H1 (cell line): ENCODE measurements around the gene ANKRD29. TPM values are rescaled to one million over a fixed set of nuclear protein-coding genes. Genes with fewer than 3 reads are reported as not detected.

Source experiments
- EGR1 ChIP-seq: IDR thresholded peaks from 2 replicates; pipeline ENCODE4 v1.6.1; 2011; ENCODE audit warnings: low read depth, low read length, borderline replicate concordance
- KDM1A ChIP-seq: fragments of 200-600, 300-600 bp; sonication (generic); IDR thresholded peaks from 2 replicates; pipeline ENCODE4 v1.7.1; 2016; ENCODE audit warnings: mild to moderate bottlenecking, low read length, borderline replicate concordance
- KDM5A ChIP-seq: fragments of 200-600 bp; IDR thresholded peaks from 2 replicates; pipeline ENCODE4 v1.7.1; 2012; ENCODE audit warnings: mild to moderate bottlenecking, low read length, inconsistent platforms, mixed read lengths
- POLR2AphosphoS5 ChIP-seq: IDR thresholded peaks from 2 replicates; pipeline ENCODE4 v1.6.1; 2011; ENCODE audit warnings: low read depth, low read length
- RXRA ChIP-seq: IDR thresholded peaks from 2 replicates; pipeline ENCODE4 v1.6.1; 2011; ENCODE audit warnings: low read depth, mild to moderate bottlenecking, low read length, moderate library complexity; ENCODE audit not compliant: insufficient read depth
- SP1 ChIP-seq: IDR thresholded peaks from 2 replicates; pipeline ENCODE4 v1.6.1; 2011; ENCODE audit warnings: low read depth, low read length
- polyA plus RNA-seq, 7 experiments: library from polyadenylated mRNA; depleted of rRNA in 3 of 7; stranded (reverse) in 5 of 7; unstranded in 2 of 7; fragments of >200 nt in 5 of 7; fragments of 200-250 nt in 2 of 7; gene quantifications; 1 replicate in 5 of 7; 2 replicates in 1 of 7; 4 replicates in 1 of 7; pipeline versions ENCODE4 v1.2.1 to v1.2.3, GENCODE V29; 2011 to 2013; ENCODE audit warnings: missing spikeins in 2 of 7, mixed read lengths in 2 of 7
- total RNA-seq: library from RNA; stranded (reverse); fragmentation: NEBNext Ultra II Directional; extraction: Animal tissue kit (Norgen Biotek cat#: 25700); gene quantifications from 2 replicates; pipeline ENCODE4 v1.2.1, GENCODE V29; 2021
- TF ChIP-seq, protein P1 (sequence below): fragments of 300-600 bp; sonication (generic); IDR thresholded peaks from 2 replicates; pipeline ENCODE4 v1.7.1; 2012; ENCODE audit warnings: low read length, moderate library complexity, mild to moderate bottlenecking, inconsistent platforms; ENCODE audit not compliant: insufficient replicate concordance

ANKRD29 gene
- total and polyA plus RNA-seq, 2 of the 8 experiments (the other 6 are each of a cell fraction or from before 2014, with no cell fraction given): 3.0 to 7.3 TPM

DNA sequence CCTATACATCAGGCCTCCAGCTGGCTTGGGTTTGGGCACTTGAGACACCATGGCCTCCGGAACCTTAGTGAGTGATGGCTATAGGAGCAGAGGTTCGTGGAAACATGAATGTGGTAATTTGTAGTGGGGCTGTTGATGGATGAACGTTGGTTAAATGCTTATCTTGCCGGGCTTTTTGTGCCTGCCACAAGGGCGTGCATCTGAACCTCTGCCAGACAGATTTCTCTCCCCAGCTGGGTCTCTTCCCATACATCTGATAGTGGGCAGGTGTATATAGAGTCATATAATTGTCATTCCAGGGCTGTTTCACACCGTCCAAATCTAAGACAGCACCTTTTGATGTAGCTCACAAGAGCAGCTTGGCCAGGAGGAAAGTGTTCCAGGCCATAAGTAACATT is 41.3 kb upstream of the ANKRD29 start (continued):
- TF ChIP-seq, protein P1, sequence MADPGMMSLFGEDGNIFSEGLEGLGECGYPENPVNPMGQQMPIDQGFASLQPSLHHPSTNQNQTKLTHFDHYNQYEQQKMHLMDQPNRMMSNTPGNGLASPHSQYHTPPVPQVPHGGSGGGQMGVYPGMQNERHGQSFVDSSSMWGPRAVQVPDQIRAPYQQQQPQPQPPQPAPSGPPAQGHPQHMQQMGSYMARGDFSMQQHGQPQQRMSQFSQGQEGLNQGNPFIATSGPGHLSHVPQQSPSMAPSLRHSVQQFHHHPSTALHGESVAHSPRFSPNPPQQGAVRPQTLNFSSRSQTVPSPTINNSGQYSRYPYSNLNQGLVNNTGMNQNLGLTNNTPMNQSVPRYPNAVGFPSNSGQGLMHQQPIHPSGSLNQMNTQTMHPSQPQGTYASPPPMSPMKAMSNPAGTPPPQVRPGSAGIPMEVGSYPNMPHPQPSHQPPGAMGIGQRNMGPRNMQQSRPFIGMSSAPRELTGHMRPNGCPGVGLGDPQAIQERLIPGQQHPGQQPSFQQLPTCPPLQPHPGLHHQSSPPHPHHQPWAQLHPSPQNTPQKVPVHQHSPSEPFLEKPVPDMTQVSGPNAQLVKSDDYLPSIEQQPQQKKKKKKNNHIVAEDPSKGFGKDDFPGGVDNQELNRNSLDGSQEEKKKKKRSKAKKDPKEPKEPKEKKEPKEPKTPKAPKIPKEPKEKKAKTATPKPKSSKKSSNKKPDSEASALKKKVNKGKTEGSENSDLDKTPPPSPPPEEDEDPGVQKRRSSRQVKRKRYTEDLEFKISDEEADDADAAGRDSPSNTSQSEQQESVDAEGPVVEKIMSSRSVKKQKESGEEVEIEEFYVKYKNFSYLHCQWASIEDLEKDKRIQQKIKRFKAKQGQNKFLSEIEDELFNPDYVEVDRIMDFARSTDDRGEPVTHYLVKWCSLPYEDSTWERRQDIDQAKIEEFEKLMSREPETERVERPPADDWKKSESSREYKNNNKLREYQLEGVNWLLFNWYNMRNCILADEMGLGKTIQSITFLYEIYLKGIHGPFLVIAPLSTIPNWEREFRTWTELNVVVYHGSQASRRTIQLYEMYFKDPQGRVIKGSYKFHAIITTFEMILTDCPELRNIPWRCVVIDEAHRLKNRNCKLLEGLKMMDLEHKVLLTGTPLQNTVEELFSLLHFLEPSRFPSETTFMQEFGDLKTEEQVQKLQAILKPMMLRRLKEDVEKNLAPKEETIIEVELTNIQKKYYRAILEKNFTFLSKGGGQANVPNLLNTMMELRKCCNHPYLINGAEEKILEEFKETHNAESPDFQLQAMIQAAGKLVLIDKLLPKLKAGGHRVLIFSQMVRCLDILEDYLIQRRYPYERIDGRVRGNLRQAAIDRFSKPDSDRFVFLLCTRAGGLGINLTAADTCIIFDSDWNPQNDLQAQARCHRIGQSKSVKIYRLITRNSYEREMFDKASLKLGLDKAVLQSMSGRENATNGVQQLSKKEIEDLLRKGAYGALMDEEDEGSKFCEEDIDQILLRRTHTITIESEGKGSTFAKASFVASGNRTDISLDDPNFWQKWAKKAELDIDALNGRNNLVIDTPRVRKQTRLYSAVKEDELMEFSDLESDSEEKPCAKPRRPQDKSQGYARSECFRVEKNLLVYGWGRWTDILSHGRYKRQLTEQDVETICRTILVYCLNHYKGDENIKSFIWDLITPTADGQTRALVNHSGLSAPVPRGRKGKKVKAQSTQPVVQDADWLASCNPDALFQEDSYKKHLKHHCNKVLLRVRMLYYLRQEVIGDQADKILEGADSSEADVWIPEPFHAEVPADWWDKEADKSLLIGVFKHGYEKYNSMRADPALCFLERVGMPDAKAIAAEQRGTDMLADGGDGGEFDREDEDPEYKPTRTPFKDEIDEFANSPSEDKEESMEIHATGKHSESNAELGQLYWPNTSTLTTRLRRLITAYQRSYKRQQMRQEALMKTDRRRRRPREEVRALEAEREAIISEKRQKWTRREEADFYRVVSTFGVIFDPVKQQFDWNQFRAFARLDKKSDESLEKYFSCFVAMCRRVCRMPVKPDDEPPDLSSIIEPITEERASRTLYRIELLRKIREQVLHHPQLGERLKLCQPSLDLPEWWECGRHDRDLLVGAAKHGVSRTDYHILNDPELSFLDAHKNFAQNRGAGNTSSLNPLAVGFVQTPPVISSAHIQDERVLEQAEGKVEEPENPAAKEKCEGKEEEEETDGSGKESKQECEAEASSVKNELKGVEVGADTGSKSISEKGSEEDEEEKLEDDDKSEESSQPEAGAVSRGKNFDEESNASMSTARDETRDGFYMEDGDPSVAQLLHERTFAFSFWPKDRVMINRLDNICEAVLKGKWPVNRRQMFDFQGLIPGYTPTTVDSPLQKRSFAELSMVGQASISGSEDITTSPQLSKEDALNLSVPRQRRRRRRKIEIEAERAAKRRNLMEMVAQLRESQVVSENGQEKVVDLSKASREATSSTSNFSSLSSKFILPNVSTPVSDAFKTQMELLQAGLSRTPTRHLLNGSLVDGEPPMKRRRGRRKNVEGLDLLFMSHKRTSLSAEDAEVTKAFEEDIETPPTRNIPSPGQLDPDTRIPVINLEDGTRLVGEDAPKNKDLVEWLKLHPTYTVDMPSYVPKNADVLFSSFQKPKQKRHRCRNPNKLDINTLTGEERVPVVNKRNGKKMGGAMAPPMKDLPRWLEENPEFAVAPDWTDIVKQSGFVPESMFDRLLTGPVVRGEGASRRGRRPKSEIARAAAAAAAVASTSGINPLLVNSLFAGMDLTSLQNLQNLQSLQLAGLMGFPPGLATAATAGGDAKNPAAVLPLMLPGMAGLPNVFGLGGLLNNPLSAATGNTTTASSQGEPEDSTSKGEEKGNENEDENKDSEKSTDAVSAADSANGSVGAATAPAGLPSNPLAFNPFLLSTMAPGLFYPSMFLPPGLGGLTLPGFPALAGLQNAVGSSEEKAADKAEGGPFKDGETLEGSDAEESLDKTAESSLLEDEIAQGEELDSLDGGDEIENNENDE: no peak
- no peak for TF ChIP-seq POLR2AphosphoS5
- TF ChIP-seq KDM1A: no peak
- no peak for TF ChIP-seq EGR1
- no peak for TF ChIP-seq RXRA
- TF ChIP-seq SP1: no peak
- TF ChIP-seq KDM5A: no peak
